HG03159 (cell line): Measurements from ENCODE around the gene TNIP2.
"Not testable (repeated sequence)": the region's sequence is repeated elsewhere in the genome, so short reads cannot be mapped to it uniquely, and the experiment has no call there.

Source experiments
- ATAC-seq: cut with Tn5 transposase; IDR thresholded peaks from one replicate; pipeline ENCODE4 v1.9.1; 2021; ENCODE audit warnings: mild to moderate bottlenecking, moderate library complexity; ENCODE audit not compliant: unreplicated experiment

The TNIP2 gene

GRCh38 chr4:2771264-2771663, 15.1 kb upstream of the TNIP2 start:
- no peak for ATAC-seq

GRCh38 chr4:2768921-2769336, 12.8 kb upstream of the TNIP2 start:
- ATAC-seq: no peak

GRCh38 chr4:2768124-2768523, 12.0 kb upstream of the TNIP2 start:
- ATAC-seq: no peak

GRCh38 chr4:2767705-2768074, 11.6 kb upstream of the TNIP2 start:
- no peak for ATAC-seq

GRCh38 chr4:2767046-2767704, 11.0 kb upstream of the TNIP2 start:
- no peak for ATAC-seq

GRCh38 chr4:2765832-2766526, 9.8 kb upstream of the TNIP2 start:
- no peak for ATAC-seq

GRCh38 chr4:2763511-2763967, 7.4 kb upstream of the TNIP2 start:
- ATAC-seq: no peak

- not testable (repeated sequence) for ATAC-seq
Measured at GRCh38 chr4:2762486-2763370, 6.6 kb upstream of the TNIP2 start.

- ATAC-seq: no peak
Measured at GRCh38 chr4:2762048-2762447, 5.9 kb upstream of the TNIP2 start.

GRCh38 chr4:2761035-2761923, 5.1 kb upstream of the TNIP2 start:
- no peak for ATAC-seq

GRCh38 chr4:2757426-2757825, 1.3 kb upstream of the TNIP2 start:
- ATAC-seq: no peak

GRCh38 chr4:2756691-2757350, 685 bp upstream of the TNIP2 start:
- ATAC-seq: no peak

- no peak for ATAC-seq
Measured at GRCh38 chr4:2754848-2755819, 1.0 kb downstream of the TNIP2 start.

GRCh38 chr4:2753436-2753835, 2.7 kb downstream of the TNIP2 start:
- ATAC-seq: no peak

GRCh38 chr4:2750719-2751605, 5.2 kb downstream of the TNIP2 start:
- no peak for ATAC-seq

- ATAC-seq: no peak
Measured at GRCh38 chr4:2746891-2747695, 9.0 kb downstream of the TNIP2 start.
